Measurements from ENCODE around the gene GTF2H2C_2.
A peak's percentile ranks its signal among the peaks of the same experiment; 100 is the strongest.
"Not testable (repeated sequence)": the region's sequence is repeated elsewhere in the genome, so short reads cannot be mapped to it uniquely, and the experiment has no call there.

GTF2H2C_2 gene

GRCh38 chr5:70415117-70415516 lies at the start of gene GTF2H2C_2:
Gene GTF2H2C_2 (plus strand): TSS chr5:70415368.
- not testable (repeated sequence) for DNase-seq (ENCODE audit: low spot score)

GRCh38 chr5:70400984-70401686 lies 14.0 kb upstream of the GTF2H2C_2 start:
- DNase-seq (ENCODE audit: low spot score), result peak; percentile 58

GRCh38 chr5:70421322-70421721 lies 6.2 kb downstream of the GTF2H2C_2 start:
- DNase-seq (ENCODE audit: low spot score), result not testable (repeated sequence)

GRCh38 chr5:70423215-70423614 lies 8.0 kb downstream of the GTF2H2C_2 start:
- not testable (repeated sequence) for DNase-seq (ENCODE audit: low spot score)

- not testable (repeated sequence) for DNase-seq (ENCODE audit: low spot score)
Observed at GRCh38 chr5:70438518-70438917, 23.4 kb downstream of the GTF2H2C_2 start.

- not testable (repeated sequence) for DNase-seq (ENCODE audit: low spot score)
Observed at GRCh38 chr5:70449565-70449964, 34.4 kb downstream of the GTF2H2C_2 start.

- DNase-seq (ENCODE audit: low spot score), result not testable (repeated sequence)
Observed at GRCh38 chr5:70451249-70451984, 36.2 kb downstream of the GTF2H2C_2 start.

- not testable (repeated sequence) for DNase-seq (ENCODE audit: low spot score)
Observed at GRCh38 chr5:70457093-70457492, 41.9 kb downstream of the GTF2H2C_2 start.

- not testable (repeated sequence) for DNase-seq (ENCODE audit: low spot score)
Observed at GRCh38 chr5:70459188-70459587, 44.0 kb downstream of the GTF2H2C_2 start.

GRCh38 chr5:70461984-70462383 lies 46.8 kb downstream of the GTF2H2C_2 start:
- DNase-seq (ENCODE audit: low spot score), result not testable (repeated sequence)

- DNase-seq (ENCODE audit: low spot score), result not testable (repeated sequence)
Observed at GRCh38 chr5:70464019-70464637, 49.0 kb downstream of the GTF2H2C_2 start.

GRCh38 chr5:70469926-70470509 lies 54.9 kb downstream of the GTF2H2C_2 start:
- DNase-seq (ENCODE audit: low spot score), result not testable (repeated sequence)
